HG03196 (cell line): ENCODE measurements around the gene OR5B21.

ENCODE experiments used
- ATAC-seq: cut with Tn5 transposase; IDR thresholded peaks from one replicate; pipeline ENCODE4 v1.9.1; 2021; ENCODE audit not compliant: unreplicated experiment

OR5B21 gene

DNA sequence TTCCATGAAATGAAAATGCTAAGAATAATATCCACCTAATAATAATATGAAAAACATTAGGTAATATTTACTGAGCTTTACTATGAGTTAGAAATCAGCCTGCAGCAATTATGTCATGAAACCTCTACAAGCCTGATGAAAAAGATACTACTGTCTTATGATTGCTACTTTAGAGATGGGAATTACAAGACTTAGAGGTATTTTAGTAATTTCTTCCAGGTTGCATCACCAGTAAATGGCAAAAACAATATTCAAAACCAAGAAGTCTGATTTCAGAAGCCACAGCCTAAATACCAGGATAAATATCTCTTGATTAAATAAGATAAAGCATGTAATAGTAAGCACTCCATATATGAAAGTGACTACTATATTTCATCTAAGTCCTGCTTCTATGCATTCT lies 13.8 kb downstream of the OR5B21 start:
- no peak for ATAC-seq

DNA sequence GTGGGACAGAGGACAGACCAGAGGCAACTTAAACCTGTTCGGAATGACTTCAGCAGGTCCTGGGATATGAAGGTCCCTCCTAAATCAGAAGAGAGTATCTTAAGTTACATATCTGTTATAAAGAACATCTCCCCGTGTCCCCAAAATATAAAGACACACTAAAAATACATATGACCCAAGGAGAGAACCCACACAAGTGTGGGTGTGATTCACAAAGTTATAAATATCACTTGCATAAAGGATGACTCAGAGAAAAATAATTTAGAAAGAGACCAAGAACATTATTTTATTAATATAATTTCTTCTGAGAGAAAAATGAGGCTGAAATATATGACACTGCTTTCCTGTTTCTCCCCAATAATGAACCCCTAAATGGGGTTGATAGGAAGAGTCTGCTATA lies 14.2 kb downstream of the OR5B21 start:
- ATAC-seq = no peak

DNA sequence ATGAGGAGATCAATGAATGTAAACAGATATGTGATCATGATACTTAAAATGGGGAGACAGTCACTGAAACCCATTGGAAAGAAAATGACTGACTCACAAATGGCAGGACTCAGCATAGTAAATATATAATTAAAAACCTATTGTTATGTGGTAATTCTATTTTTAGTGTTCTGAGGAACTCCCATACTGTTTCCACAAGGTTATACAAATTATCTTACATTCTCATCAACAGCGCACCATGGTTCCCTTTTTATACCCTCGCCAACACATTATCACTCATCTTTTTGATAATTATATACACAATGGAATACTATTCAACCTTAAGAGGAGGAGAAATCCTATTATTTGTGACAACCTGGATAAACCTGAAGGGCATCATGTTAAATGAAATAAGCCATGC lies 17.1 kb downstream of the OR5B21 start:
- no peak for ATAC-seq

DNA sequence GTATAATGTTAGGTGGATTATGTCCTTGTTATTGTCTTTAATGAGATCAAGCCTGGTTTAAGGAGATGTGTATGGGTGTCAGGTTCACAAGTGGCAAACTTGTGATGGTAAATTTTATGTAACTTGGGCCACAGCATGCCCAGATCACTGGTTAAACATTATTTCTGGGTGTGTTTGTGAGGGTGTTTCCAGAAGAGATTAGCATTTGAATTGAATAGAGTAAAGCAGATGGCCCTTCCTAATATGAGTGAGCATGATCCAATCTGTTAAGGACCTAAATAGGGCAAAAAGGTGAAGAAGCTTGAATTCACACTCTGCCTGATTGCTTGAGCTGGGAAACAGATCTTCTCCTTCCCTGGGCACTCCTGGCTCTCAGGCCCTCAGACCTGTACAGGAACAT lies 20.7 kb downstream of the OR5B21 start:
- no peak for ATAC-seq

DNA sequence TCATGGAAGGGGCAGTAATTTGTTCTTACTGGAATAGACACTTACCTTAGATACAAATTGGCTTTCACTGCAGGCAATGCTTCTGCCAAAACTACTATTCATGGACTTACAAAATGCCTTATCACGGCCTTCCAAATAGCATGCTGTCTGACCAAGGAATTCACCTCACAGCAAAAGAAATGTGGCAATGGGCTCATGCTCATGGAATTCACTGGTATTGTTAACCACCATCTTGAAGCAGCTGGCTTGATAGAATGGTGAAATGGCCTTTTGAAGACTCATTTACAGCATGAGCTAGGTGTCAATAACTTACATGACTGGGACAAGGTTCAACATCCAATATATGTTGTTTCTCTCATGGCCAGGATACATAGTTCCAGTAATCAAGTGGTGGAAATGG lies 21.9 kb downstream of the OR5B21 start:
- no peak for ATAC-seq

DNA sequence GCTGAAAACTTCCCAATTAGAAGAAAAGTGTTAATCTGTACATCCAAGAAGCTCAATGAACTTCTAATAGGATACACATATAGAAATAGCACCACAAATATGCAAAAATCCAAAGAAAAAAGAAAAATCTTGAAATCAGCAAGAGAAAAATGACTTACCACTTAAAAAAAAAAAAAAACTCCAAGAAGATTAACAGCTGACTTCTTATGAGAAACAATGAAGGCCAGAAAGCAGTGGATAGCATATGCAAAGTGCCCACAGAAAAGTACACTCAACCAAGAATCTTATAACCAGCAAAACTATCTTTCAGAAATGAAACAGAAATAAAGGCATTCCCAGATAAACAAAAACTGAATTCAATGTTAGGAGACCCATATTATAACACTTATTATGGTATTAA lies 36.0 kb downstream of the OR5B21 start:
- ATAC-seq = no peak

DNA sequence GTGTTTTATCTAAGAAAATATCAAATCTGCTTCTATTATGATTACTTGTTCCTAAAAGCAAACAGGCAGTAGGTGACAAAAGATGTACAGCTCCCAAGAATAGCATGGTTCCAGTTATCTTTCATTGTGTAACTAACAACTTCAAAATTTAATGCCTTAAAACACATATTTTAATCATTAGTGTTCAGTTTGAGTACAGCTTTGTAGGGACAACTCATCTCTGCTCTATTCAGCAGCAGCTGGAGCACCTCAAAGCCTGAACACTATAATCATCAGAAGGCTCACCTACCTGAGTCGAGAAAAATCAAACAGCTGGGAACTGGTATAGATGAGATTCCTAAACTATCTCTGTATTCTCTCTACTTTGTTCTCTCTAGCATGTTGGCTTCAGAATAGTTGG lies 41.6 kb downstream of the OR5B21 start:
- no peak for ATAC-seq

DNA sequence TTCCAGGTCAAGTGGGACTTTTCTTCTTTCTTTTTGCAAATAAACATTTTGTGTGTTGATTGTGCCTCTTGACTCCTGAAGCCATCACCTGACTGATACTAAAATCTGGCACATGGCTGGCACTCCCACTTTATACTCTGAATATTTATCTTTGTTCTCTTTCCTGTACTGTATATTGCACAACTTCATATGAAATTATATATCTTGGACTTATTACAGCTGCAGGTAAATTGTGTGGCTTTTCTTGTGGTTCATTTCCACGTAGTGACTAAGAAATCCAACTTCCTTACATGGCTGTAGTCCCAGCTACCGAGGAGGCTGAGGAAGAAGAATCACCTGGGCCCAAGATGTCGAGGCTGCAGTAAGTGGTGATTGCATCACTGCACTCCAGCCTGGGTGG lies 42.2 kb downstream of the OR5B21 start:
- no peak for ATAC-seq
